NCI-H510A (cell line): ENCODE data around the gene TLX2.
A peak's percentile ranks its signal among the peaks of the same experiment; 100 is the strongest.

Experiments
- DNase-seq: peaks from one replicate; lab custom pipeline; 2025; lab: John Stamatoyannopoulos, UW

Gene TLX2

DNA sequence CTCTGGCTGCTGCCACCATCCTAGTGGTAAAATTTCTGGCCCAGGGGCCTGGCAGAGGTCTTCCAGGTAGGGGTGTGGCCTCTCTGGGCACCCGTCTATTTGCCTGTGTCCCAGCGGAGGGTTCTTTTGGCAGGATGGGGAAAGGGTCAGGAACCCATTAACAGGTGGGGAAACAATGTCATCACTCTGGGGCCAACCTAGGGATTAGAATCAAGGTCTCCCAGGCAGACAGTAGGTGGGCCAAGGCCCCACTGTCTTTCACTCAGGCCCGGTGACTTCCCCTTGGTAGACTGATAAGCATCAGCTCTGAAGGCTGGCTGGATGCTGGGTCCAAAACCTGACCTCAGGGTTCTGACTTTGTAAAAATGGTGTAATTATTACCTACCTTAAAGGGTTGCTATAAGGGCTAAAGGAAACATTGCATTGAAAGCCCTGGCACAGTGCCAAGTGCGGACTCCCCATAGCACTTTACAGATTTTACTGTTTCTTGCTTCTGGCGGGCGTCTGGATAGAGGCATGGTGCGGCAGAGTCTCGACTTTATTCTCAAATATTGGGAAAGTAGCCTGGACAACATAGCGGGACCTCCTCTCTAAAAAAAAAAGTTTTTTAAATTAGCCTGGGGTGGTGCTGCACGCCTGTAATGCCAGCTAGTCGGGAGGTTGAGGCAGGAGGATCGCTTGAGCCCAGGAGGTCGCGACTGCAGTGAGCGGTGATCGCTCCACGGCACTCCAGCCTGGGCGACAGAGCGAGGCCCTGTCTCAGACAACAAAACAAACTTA is 17.1 kb upstream of the TLX2 start:
- no peak for DNase-seq

DNA sequence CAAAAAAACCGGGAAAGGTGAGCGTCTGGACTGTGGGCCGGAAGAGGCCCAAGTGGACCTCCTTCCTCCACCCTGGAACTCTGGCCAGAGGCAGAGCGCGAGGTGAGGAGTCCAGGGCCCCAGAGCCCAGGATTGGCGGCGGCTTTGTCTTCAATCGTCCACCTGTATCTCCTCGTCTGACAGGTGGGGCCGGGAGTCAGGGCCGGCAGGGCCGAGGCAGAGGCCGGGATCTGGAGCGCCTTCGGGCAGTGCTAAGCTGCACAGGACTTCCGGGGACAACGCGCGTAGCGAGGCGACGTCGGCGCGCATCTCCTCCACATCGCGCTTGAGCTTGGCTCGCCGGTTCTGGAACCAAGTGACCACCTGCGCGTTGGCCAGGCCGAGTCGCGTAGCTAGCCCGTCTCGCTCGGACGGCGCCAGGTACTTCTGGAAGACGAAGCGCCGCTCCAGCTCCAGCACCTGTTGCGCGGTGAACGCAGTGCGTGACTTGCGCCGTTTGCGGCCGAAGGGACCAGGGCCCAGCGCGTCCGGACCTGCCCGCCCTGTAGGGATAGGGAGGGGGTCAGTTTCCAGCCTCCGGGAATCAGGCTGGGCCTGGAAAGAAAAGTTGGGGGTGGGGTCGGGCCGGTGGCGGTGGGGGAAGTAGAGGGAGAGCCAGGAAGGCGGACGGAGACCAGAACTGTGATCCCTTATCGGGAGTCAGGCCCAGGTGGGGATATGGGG is 16.3 kb upstream of the TLX2 start:
- DNase-seq: no peak

DNA sequence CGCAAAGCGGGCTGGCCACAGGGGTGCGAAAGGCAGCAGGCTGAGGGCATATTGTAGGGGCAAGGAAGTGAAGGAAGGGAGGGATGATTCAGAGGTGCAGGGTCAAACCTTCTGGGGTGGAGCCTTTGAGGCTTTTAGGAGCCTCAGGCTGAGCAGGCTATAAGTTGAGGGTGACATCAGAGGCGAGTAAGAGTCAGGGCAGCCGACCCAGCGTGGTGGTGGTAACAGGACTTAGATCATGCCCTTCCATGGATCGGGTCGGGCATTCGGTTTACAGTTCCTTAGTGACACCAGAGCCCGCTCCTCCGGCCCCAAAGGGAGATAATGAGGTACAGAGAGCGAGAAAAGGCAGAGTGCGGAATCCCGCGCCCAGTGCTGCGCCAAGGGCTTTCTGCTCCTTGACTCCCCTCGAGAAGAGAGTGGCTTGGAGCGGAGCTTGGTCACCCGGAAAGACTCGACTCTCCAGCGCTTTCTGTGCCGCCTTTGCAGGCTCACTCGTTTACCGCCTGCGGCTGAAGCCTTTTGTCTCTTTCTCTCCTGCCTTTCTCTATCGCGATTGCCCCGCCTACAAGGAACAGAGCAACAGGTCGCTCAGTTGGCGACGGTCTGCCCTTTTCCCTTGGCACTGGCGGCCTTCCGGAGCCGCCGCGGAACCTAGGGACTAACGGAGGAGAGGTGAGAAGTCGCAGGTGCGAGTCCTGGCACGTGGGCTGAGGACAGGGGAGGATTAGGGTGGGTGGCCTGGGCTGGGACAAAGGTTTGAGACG is 15.6 kb upstream of the TLX2 start:
- no peak for DNase-seq

DNA sequence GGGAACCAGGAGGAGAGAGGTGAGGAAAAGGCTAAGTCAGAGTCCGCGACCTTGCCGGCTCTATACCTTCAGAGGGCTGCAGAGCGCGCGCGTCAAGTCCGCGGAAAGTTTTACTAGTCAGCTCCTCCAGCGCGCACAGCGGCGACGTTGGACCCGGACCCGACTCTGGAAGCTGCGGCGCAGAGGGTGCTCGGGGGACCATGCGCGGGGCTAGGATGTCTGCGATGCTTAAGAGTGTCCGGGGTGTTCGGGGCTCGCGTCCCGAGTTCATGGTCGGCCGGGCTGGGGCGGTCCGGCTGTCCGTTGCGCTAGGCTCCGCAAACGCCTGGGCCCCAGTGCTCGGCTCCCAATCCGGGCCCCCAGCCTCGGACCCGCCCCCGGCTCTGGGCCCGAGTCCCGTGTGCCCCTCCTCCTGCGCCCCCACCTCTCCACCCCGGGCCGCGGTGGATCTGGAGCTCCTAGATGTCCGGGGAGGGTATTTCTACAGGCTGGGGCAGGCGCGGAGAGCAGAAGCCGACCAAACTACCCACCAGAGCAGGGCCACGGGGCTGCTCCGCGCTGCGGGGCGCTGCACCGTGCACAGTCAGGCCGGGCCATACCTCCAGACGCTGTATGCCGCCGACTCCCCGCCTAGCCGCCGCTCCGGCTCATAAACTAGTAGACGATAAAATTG is 14.8 kb upstream of the TLX2 start, which contains the start of gene LBX2:
TSS of gene LBX2 (minus strand) at position 337 of the 673 bp plus-strand sequence. CDS start at position 271, 66 bp downstream.
- DNase-seq: no peak

DNA sequence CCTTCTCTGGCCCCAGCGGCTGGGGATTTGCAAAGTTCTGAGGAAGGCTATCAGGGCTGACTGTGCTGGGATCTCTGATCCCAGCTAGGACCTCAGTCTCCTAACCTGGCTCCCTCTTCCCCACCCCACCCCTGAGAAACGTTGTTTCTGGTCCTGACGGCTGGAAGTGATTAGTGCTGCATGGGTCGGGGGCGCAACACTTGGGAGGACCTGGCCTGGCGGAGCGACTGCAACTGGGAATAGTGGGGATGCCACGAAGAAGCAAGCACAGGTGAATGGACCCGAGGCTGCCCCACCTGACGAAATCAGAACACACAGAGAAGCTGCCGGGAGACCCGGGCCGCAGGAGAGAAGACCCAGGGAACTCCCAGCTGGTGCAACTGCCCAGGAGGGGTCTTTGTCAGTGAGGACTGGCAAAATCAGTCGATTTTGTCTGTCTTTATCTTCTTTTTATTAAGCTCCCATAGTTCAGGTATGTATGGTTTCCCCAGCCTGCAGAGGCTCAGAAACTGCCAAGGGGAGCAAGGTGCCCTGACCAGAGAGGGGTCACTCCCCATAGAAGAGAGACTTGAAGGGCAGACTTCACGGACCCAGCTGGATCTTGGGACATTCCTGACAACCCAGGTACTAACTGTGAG is 14.2 kb upstream of the TLX2 start:
- DNase-seq: no peak

DNA sequence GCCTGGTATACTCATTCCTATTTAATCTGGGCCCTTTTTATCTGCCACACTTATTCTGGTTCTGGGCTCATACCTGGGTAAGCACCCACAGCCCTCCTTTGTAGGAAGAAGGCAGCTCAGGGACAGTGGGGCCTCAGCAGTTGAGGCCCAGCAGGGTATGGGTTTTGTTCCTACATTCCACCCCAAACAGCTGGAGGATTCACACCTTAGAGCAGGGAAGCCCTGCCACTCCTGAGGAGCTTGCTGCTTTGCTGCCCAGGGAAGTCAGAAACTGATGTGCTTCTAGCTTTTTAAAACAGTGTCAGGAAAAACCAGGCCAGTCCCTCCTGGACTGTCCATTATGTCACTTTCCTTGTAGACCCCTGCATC is 13.7 kb upstream of the TLX2 start:
- DNase-seq: no peak

DNA sequence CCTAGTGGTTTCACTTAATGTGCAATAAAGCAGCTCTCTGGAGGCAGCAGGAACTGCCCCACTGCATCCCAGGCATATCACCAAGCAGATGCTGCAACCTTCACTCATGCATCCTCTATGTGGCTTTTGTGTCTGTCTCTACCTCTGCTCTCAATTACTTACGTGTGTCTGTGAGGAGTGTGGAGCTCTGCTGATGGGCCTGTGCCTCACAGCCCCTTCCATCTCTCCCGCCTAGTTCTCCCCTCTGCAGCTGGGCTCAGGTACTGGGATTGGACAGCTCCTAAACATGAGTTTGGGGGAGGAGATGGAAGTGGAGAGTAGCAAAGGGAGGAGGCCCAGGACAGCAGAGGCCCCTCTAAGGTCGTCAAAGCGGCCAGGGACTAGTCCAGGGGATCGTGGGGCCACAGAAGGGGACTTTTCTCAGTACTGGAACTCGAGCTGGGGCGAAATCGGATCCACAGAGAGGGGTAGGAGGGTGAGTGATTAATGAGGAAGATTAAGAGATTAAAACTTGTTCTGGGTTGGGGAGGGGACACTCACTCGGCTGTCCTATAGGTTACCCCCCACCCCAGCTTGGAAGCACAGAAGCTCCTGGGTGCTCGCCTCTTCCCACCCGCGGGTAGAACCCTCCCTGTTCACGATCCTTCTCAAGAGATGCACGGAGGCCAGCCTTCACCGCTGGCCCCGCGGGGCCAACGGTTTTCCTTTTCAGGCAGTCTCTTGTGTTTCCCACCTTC is 12.7 kb upstream of the TLX2 start:
- no peak for DNase-seq

DNA sequence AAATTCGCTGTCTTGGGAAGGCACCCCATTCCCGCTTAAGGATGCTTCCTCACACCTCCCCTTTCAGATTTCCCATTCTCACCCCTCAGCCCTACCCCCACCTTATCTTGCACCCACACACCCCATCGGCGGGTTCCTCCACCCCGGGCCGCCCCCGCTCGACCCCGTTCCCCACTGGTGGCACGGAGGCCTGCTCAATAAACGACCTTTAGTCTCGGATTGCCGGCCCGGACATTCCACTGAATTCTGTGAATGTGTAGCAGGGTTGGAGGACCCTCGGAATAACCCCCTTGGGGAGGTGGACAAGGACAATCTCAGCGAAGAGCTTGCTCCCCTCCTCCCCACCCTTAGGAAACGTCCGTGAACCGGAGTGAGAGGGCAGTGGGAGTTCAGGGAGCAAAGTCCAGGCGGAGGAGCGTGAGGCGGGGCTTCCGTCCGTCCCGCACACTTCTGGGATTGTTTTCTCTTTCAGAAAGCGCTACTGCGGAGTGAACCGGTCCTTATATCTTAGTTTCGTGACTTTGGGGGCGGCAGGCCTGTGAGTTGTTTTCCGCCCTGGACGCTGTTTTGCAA is 12.0 kb upstream of the TLX2 start:
- DNase-seq: no peak

DNA sequence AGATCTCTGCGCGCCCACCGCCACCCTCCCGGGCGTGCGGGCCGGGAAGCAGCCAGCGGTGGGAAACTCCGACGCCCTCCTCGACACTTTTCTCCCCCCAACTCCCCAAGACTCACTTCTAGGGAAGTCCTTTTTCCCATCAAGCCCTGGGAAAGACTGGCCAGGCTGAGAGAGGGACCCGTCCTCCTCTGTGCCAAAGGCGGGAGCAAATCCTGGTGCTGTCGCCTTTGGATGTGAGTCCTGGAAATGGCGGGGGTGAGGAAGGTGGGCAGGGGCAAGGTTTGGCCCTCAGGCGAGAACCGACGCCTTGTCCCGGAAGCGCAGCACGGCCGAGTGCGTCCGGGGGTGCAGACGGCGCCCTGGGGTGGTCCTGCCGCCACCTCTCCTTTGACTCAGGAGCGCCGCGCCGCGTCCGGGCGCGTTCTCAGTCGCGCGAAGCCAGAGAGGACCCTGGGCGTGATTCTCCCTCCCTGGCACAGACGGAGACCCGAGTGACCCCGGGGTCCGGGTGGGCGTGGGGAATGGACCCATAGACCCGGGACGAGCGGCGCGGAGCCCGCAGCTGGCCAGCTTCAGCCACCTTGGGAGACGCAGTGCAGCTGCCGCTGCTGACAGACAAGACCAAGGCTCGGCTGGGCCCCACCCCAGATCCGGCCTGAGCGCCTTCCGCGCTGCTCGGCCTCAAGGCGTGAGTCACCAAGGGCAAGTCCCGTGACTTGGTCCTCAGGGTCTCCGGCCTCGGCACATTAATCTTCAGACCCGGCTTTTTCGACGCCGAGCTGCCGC is 11.3 kb upstream of the TLX2 start:
- no peak for DNase-seq

DNA sequence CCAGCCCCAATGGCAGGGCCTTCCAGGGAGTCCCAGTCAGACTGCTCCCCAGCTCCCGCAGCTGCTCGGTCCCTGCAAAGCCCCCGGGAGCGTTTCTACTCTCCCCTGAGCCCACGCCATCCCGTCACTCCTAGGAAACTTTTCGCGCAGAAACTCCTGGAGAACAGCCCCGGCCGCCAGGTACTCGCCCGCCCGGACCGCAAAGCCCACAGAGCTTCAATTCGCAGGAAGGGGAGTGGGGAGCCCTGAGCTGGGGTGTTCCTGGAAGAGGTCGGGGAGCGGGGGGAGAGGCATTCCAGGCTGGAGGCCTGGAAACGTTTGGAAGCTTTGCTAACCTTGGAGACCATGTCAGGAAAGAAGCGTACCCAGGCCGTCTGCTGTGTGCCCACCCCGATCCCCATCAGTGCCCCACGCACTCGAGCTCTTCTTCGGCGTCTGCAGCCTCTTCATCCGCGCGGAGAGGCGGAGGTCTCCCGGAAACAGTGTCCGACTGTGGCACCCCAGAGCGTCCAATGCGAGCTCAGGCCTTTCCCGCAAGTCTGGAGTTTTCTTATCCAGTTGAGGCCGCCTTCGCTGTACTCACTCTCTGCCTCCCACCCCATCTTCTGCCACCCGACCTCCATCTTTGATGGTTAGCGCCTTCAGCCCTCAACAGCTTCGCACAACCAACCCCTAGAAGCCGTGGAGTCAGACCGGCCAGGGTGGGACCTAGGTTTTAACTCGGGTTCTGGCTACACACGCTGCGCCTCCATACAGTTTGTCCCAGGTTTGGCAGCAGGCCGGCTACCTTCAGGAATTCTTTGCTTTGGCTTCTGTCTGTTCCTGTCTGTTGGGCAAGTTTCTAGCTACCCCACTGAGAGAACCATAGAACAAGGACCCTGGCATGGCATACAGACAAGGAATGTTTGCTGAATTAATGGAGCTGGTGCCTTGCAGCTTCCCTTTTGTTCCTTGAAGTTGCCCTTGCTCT is 10.5 kb upstream of the TLX2 start:
- DNase-seq: no peak

DNA sequence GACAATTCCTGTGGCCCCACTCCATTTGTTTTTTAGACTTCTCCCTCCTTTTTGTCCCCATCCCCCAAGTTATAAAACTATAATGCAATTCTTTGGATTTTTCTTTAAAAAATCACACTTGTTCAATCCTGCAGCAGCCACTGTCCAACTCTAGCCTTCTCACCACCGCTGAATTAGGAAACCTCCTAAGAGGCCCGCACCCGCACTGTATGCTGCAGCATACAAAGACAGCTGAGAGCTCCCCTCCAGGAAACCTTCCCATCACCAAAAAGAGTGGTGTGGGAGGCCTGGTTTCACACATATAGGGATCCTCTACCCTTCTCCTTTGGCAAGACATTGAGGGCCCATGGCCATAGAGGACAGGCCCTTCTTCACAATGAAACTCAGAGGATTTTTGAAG is 9.7 kb upstream of the TLX2 start:
- no peak for DNase-seq

DNA sequence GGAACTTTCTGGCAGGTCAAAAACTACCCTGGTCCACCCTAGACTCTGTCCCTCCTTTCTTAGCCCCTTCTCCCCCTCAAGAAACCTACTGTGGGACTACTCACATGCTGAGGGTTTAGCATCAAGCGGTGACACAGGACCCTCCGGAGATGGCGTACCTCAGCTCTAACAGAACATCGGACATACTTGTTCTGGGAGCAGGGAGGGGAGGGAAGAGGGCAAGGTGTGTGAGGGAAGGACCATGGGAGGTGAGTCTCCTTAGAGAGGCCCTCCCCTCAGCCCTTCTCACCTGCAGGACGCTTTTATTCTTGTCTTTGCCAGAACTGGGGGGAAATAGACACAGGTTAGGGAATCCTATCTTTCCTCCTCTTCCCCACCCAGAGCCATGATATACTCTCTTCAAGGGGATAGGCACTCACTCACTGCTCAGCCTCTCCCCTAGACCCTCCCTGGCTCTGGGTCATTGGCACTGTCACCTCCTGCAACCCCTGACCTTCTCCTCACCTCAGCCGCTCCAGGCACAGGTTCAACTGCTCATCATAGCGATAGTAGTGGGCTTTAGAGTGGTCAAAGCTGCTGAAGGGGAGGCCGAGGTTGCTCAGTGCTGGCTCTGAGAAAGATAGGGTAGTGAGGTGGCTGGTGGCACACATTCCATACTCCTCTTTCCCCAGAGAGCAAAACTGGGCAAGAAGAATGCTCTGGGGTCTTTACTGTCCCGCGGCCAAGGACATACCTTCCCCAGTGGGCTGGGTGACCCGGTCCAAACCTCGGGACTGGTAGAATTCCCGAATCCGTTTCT is 8.6 kb upstream of the TLX2 start:
- no peak for DNase-seq

DNA sequence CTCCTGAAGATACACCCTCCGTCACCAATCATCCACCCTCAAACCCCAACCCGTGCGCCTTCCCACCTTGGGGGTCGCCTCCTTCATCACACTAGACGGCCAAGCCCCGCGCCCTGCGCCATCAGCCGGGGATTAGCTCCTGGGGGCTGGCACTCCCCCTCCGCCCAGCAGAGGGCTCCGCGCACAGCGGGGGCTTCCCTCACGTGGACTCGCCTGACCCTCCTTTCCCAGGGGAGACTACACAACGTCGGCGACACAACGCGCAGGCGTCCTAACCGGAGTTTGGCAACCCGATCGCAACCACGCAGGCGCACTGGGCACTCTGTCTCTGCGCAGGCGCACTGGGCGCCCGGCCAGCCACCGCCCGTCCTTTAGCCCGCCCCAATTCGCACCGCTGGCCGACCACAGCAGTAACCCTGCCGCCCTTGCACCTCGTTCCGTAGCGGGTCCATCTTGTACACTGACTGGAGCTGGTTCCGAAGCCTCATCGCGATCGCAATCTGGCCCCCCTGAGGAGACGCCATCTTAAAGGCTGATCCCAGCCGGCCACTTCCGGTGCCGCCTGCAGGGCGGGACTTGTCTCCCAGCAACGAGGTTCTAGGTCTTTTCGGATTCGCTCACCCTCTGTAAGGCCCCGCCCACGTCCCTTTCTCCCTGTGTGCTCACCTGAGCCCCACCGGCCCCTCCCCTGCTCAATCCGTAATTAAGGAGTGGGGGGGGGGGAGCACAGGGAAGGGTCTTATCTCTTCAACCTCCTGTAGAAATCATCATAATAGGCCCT is 6.9 kb upstream of the TLX2 start, which contains the start of gene PCGF1:
TSS of gene PCGF1 (minus strand) at position 551 of the 781 bp plus-strand sequence. CDS start at position 524, 27 bp downstream.
- peak; percentile 97 for DNase-seq

DNA sequence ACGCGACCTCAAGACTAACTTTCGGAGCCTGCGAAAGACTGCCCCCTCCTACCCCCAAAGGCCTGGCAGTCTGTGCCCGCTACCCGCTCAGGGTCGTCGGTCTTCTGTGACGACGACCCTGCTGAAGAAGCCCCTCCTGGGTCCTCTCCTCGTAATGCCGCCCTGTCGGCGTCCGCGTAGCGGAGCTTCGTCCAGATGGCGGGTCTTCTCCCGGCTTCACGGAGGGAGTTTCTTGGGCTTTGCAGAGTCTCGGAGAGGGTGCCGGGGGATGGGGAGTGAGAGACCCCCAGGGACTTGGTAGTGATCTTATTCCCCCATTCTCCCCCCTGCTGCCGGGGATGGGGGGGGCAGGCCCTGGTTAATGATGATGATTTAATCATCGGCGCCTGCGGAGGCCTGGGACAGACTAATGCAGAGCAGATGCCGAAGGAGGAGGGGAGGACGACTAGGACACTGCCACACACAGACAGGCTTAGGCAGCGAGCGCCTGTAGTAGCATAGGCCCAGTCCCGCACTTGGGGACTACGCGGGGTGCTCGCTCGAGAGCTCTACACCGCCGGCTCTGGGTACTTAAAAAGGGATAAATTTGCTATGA is 6.2 kb upstream of the TLX2 start:
- no peak for DNase-seq

DNA sequence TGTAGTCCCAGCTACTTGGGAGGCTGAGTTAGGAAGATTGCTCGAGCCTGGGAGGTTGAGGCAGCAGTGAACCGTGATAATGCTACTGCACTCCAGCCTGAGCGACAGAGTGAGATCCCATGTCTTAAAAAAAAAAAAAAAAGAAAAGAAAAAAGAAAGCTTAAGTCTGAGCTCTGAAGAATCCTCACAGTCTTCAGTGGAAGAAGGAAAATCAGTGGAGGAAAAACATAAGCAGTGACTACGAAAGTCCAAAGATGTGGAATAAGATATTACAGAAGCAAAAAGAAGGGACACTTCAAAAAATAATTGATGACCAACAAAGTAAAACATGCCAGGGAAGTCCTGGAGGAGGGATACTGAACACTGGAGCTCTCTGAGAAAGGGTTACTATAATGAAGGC is 4.0 kb upstream of the TLX2 start:
- DNase-seq: no peak
